ENCODE measurements around the gene FUS. TPM values are rescaled to one million over a fixed set of nuclear protein-coding genes. Genes with fewer than 3 reads are reported as not detected.
A peak's percentile ranks its signal among the peaks of the same experiment; 100 is the strongest.
"Not testable (repeated sequence)": the region's sequence is repeated elsewhere in the genome, so short reads cannot be mapped to it uniquely, and the experiment has no call there.

Gene FUS
- total RNA-seq, 2 donors from 2014 or later = 48.6 to 87.5 TPM

- 46% methylated on average over 27 of the region's 27 CpGs for WGBS
- H3K27me3 ChIP-seq (replicated peaks; ENCODE audit: insufficient read depth) = no peaks in the 10 kb centered on the region
- no peak overlapping the region for H3K4me3 ChIP-seq
- peak; percentile 62 for TF ChIP-seq POLR2AphosphoS5 (IDR thresholded peaks at IDR 0.05)
- TF ChIP-seq, protein P1, sequence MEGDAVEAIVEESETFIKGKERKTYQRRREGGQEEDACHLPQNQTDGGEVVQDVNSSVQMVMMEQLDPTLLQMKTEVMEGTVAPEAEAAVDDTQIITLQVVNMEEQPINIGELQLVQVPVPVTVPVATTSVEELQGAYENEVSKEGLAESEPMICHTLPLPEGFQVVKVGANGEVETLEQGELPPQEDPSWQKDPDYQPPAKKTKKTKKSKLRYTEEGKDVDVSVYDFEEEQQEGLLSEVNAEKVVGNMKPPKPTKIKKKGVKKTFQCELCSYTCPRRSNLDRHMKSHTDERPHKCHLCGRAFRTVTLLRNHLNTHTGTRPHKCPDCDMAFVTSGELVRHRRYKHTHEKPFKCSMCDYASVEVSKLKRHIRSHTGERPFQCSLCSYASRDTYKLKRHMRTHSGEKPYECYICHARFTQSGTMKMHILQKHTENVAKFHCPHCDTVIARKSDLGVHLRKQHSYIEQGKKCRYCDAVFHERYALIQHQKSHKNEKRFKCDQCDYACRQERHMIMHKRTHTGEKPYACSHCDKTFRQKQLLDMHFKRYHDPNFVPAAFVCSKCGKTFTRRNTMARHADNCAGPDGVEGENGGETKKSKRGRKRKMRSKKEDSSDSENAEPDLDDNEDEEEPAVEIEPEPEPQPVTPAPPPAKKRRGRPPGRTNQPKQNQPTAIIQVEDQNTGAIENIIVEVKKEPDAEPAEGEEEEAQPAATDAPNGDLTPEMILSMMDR (IDR thresholded peaks at IDR 0.05) = no peak
- intact Hi-C loops (cut with DNase I) = no loop called here
- H3K27ac ChIP-seq = peak overlapping the region; percentile 56 to 67
- peak; percentile 64 for DNase-seq (ENCODE audit: low spot score)
- H3K36me3 ChIP-seq = no peaks in the 10 kb centered on the region
- H3K4me1 ChIP-seq (replicated peaks) = peaks cover 13% of the 10 kb centered on the region
- no peaks in the 10 kb centered on the region for H3K9me3 ChIP-seq
Observed at GRCh38 chr16:31138621-31139578, 41.0 kb upstream of the FUS start.

DNA sequence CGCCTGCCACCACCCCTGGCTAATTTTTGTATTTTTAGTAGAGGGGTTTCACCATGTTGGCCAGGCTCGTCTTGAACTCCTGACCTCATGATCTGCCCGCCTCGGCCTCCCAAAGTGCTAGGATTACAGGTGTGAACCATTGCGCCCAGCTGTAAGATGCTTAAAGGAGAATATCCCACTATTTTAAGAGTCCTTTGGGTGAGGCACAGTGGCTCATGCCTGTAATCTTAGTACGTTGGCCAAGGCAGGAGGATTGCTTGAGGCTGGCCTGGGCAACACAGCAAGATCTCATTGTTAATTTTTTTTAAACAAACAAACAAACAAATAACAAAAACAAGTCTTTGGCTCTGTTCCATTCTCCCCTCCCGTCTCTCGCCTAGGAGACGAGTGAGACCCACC is 38.9 kb upstream of the FUS start:
- H3K27me3 ChIP-seq (replicated peaks; ENCODE audit: insufficient read depth); H3K4me1 ChIP-seq (replicated peaks); H3K9me3 ChIP-seq; DNase-seq (ENCODE audit: low spot score); H3K36me3 ChIP-seq; H3K4me3 ChIP-seq: not testable (repeated sequence)
- H3K27ac ChIP-seq = peak overlapping the region; percentile 80 to 82
- 75% methylated on average over 9 of the region's 9 CpGs for WGBS
- intact Hi-C loops (cut with DNase I) = loop anchor here (5.0 kb wide), 2 partner anchors 34 to 49 kb away; partner anchors contain the start of genes BCKDK and VKORC1

GRCh38 chr16:31141489-31142108 is 38.3 kb upstream of the FUS start:
- Histone ChIP-seq H3K36me3 (no peaks in the 10 kb centered on the region), H3K27ac (peak overlapping the region; percentile 80 to 82), H3K27me3 (replicated peaks; ENCODE audit: insufficient read depth) (no peaks in the 10 kb centered on the region), H3K4me3 (peak overlapping the region; percentile 5 to 51), H3K9me3 (no peaks in the 10 kb centered on the region), H3K4me1 (replicated peaks) (peaks cover 7% of the 10 kb centered on the region)
- intact Hi-C loops (cut with DNase I) = loop anchor here (1.0 to 5.0 kb wide), 3 partner anchors 34 to 49 kb away; partner anchors contain the start of genes BCKDK, FUS and VKORC1
- TF ChIP-seq POLR2AphosphoS5 (IDR thresholded peaks at IDR 0.05) (no peak), POLR2A (IDR thresholded peaks at IDR 0.05) (no peak)
- TF ChIP-seq, protein P1 (IDR thresholded peaks at IDR 0.05) = no peak
- WGBS = 10% methylated on average over 9 of the region's 10 CpGs
- no peak for DNase-seq (ENCODE audit: low spot score)

DNA sequence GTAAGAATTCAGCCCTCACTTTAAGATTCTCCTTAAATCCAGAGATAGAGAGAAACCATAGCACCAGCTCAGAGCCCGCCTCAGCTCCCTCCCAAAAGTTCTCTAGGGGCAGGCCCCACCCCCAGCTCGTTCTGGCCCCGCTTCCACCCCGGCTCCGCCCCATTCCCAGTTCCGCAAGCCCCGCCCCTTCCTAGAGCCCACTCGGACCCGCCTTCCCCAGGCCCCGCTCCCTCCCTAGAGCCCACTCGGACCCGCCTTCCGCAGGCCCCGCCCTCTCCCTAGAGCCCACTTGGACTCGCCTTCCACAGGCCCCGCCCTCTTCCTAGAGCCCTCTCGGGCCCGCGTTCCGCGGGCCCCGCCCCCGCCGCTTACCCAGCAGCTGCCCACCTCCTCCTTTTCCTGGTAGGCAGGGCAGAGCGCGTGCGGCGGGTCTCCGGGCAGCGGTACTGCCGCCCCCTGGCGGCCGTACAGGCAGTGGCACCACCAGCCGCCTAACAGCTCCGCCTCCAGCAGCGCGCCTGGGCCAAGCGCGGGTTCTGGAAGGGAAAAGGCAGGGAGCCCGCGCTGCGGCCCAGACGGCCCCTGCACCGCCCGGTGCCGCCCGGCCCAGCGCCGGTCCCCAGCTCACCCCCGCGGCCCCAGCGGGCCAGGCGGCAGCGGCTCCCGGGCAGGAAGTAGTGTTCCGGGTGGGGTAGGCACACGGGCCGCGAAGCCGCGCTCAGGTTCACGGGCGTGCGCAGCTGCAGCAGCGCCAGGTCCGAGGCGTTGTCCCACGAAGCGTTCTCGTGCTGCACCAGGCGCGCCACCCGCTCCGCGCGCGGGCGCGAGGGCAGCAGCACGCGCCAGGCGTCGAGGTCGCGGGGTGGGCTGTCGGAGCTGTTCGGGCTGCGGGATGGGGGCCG is 37.6 kb upstream of the FUS start:
- peak; percentile 99 for DNase-seq (ENCODE audit: low spot score)
- Histone ChIP-seq H3K4me1 (replicated peaks) (peaks cover 7% of the 10 kb centered on the region), H3K4me3 (peak overlapping the region; percentile 30 to 51), H3K27me3 (replicated peaks; ENCODE audit: insufficient read depth) (no peaks in the 10 kb centered on the region), H3K36me3 (no peaks in the 10 kb centered on the region), H3K9me3 (no peaks in the 10 kb centered on the region), H3K27ac (peak overlapping the region; percentile 80 to 82)
- WGBS = 2% methylated on average over 59 of the region's 89 CpGs
- intact Hi-C loops (cut with DNase I) = loop anchor here (1.0 to 5.0 kb wide), 3 partner anchors 35 to 50 kb away; partner anchors contain the start of genes BCKDK, FUS and VKORC1
- TF ChIP-seq POLR2AphosphoS5 (IDR thresholded peaks at IDR 0.05) (peak; percentile 90), POLR2A (IDR thresholded peaks at IDR 0.05) (peak; percentile 61)
- TF ChIP-seq, protein P1 (IDR thresholded peaks at IDR 0.05) = peak; percentile 97 to 100 (median 100)

All from prostate gland (tissue), 2 donors.